BLaER1 treated with 17β-estradiol and CSF1 and Interleukin-3, amounts not matched to agents 10 nM and 100 nM (cell line): ENCODE data around the gene GRAMD2A.

Experiments
- H3K27ac ChIP-seq, 11 experiments: shearing (Covaris generic); formaldehyde crosslinking; 2 replicates each; pipeline ENCODE4 v1.8.1; 2022
- H3K27me3 ChIP-seq, 11 experiments: shearing (Covaris generic); formaldehyde crosslinking; 2 replicates each; pipeline ENCODE4 v1.8.1; 2022
- H3K36me3 ChIP-seq, 11 experiments: shearing (Covaris generic); formaldehyde crosslinking; 2 replicates each; pipeline ENCODE4 v1.8.1; 2022
- H3K4me1 ChIP-seq, 10 experiments: shearing (Covaris generic); formaldehyde crosslinking; 2 replicates each; pipeline ENCODE4 v1.8.1; 2022
- H3K4me2 ChIP-seq, 11 experiments: shearing (Covaris generic); formaldehyde crosslinking; 2 replicates each; pipeline ENCODE4 v1.8.1; 2022
- H3K4me3 ChIP-seq, 10 experiments: shearing (Covaris generic); formaldehyde crosslinking; 2 replicates each; pipeline ENCODE4 v1.8.1; 2022
- H3K9ac ChIP-seq, 11 experiments: shearing (Covaris generic); formaldehyde crosslinking; 2 replicates each; pipeline ENCODE4 v1.8.1; 2022
- H3K9me3 ChIP-seq, 11 experiments: shearing (Covaris generic); formaldehyde crosslinking; replicated peaks in 1 of 11; 2 replicates each; pipeline ENCODE4 v1.8.1; 2022
- H4K20me1 ChIP-seq, 11 experiments: shearing (Covaris generic); formaldehyde crosslinking; 2 replicates each; pipeline ENCODE4 v1.8.1; 2022
- Cebpa-rat ChIP-seq, 11 experiments: shearing (Covaris generic); IDR thresholded peaks; 2 replicates each; pipeline ENCODE4 v1.8.1; 2022

GRAMD2A gene

DNA sequence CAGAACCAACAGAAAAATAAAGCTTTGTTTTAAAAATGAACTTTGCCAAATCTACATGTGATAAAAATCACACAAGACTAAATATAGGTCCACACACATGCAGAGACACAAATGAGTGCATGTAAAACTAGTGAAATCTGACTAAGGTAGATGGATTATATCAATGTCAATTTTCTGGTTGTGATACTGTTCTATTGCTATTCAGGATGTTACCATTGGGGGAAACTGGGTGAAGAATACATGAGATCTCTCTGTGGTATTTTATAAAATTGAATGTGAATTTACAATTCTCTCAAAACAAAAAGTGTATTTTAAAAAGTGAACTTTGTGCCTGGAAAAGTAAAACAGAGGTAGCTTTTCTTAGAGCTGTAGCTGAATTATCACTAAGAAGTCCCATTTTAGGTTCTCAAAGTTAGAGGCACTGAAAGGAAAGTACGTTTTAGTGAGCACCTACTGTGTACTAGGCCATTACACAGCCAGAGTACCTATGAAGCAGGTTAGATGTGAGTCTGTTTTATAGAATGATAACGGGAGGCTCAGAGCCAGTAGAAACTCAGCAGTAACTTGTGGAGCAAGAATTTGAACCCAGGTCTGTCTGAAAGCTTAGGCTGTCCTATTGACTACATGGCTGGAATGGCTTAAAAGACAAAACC lies 8.2 kb downstream of the GRAMD2A start:
- Histone ChIP-seq H3K27ac (no peak overlapping the region), H3K4me3 (no peak overlapping the region), H3K9ac (no peak overlapping the region), H3K9me3 (no peaks in the 10 kb centered on the region), H4K20me1 (no peaks in the 10 kb centered on the region; a peak in 1 of 22 replicates), H3K4me2 (no peak overlapping the region), H3K27me3 (peaks cover 0 to 2% (median 0%) of the 10 kb centered on the region in 11 experiments; a peak in 1 of 22 replicates), H3K4me1 (0 out of 20 replicates have a peak, but pooled peaks cover 0 to 4% (median 0%) of the 10 kb centered on the region in 10 experiments), H3K36me3 (no peaks in the 10 kb centered on the region)
- TF ChIP-seq Cebpa-rat (IDR thresholded peaks at IDR 0.05), result no peak

DNA sequence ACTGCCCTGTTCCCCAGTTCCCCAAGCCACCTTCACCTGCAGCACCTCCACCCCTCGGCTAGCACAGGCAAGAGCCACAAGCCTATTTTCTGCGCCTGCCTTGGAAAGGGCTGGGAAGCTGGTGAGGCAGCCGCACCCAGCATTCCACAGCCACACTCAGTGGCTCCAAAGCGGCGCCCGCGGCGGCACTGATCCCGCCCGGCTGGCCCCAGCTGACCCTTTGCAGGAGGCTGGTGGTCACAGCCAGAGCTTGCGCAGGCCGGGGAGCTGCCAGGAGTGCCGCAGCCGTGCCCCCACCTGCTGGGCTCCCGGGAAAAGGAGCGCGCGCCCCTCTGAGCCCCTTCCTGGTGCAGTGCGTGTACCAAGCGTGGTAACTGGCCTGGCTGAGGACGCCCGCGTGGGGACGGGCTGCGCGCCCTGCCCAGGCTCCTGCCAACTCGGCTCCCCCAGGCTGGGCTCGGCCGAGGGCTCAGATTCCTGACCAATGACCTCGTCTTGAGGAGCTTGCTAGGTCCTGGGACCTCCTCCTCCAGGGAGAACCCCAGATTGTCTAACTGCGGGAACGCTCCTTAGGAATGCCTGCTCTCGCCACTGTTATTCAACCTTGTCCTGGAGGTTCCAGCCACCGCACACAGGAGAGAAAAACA lies 13.3 kb downstream of the GRAMD2A start:
- no peak for TF ChIP-seq Cebpa-rat (IDR thresholded peaks at IDR 0.05)
- Histone ChIP-seq H3K9me3 (no peaks in the 10 kb centered on the region), H3K4me3 (no peak overlapping the region), H3K27me3 (peaks cover 0 to 6% (median 0%) of the 10 kb centered on the region in 11 experiments; a peak in 1 of 22 replicates), H3K4me2 (no peak overlapping the region), H3K36me3 (no peaks in the 10 kb centered on the region), H3K9ac (no peak overlapping the region), H4K20me1 (no peaks in the 10 kb centered on the region), H3K27ac (no peak overlapping the region), H3K4me1 (no peaks in the 10 kb centered on the region)

DNA sequence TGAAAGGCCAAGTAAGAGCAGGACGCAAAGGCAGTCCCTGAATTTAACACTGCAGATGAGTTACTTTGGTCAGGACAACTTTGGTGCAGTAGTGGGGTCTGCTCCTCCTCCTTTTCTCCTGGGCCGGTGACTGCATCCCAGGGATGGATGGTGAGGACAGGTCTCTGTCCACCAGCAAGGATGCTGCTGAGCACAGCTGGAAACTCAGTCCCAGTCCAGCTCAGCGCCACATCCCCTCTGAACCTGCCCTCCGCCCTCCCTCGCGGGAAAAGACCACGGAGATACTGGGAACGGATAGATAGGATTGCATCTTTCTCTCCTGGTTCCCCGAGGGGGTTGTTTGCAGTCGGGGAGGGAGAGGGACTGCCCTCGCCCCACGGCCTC lies 13.8 kb downstream of the GRAMD2A start:
- H3K27me3 ChIP-seq, result peaks cover 0 to 6% (median 0%) of the 10 kb centered on the region in 11 experiments; a peak in 1 of 22 replicates
- H3K9me3 ChIP-seq, result no peaks in the 10 kb centered on the region
- no peak for TF ChIP-seq Cebpa-rat (IDR thresholded peaks at IDR 0.05)
- H3K4me2 ChIP-seq, result no peak overlapping the region
- H4K20me1 ChIP-seq, result no peaks in the 10 kb centered on the region
- no peak overlapping the region for H3K27ac ChIP-seq
- no peaks in the 10 kb centered on the region for H3K36me3 ChIP-seq
- no peaks in the 10 kb centered on the region for H3K4me1 ChIP-seq
- H3K4me3 ChIP-seq, result no peak overlapping the region
- no peak overlapping the region for H3K9ac ChIP-seq

DNA sequence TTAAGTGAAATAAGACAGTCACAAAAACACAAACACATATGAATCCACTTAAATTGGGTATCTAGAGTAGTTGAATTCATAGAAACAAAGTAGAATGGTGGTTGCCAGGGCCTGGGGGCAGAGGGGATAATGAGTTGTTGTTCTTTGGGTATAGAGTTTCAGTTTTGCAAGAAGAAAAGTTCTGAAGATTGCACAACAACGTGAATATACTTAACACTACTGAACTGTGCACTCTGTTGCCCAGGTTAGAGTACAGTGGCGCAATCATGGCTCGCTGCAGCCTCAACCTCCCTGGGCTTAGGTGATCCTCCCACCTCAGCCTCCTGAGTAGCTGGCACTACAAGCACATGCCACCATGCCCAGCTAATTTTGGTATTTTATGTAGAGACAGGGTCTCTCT lies 14.9 kb downstream of the GRAMD2A start:
- Histone ChIP-seq H3K9me3 (no peaks in the 10 kb centered on the region), H3K4me2 (no peak overlapping the region), H3K27ac (no peak overlapping the region), H4K20me1 (no peaks in the 10 kb centered on the region), H3K4me3 (no peak overlapping the region), H3K9ac (no peak overlapping the region), H3K27me3 (peaks cover 0 to 6% (median 0%) of the 10 kb centered on the region in 11 experiments; a peak in 1 of 22 replicates), H3K36me3 (no peaks in the 10 kb centered on the region), H3K4me1 (peaks cover 0 to 4% (median 0%) of the 10 kb centered on the region in 10 experiments; a peak in 1 of 20 replicates)
- peak in 2 of 11 experiments; percentile 56 to 63; a peak in 3 of 22 replicates for TF ChIP-seq Cebpa-rat (IDR thresholded peaks at IDR 0.05)

- Histone ChIP-seq H3K27ac (no peak overlapping the region), H3K9ac (no peak overlapping the region), H4K20me1 (no peaks in the 10 kb centered on the region), H3K4me3 (no peak overlapping the region), H3K4me2 (no peak overlapping the region), H3K4me1 (peaks cover 0 to 4% (median 0%) of the 10 kb centered on the region in 10 experiments; a peak in 1 of 20 replicates), H3K27me3 (peaks cover 0 to 6% (median 0%) of the 10 kb centered on the region in 11 experiments; a peak in 1 of 22 replicates), H3K36me3 (no peaks in the 10 kb centered on the region), H3K9me3 (no peaks in the 10 kb centered on the region)
- no peak for TF ChIP-seq Cebpa-rat (IDR thresholded peaks at IDR 0.05)
Measured at GRCh38 chr15:72182244-72182643, 15.3 kb downstream of the GRAMD2A start.

- Histone ChIP-seq H3K4me2 (no peak overlapping the region), H3K27me3 (peaks cover 0 to 6% (median 0%) of the 10 kb centered on the region in 11 experiments; a peak in 1 of 22 replicates), H3K4me3 (no peak overlapping the region), H3K9me3 (no peaks in the 10 kb centered on the region), H3K27ac (no peak overlapping the region), H3K9ac (no peak overlapping the region), H3K4me1 (peaks cover 0 to 4% (median 0%) of the 10 kb centered on the region in 10 experiments; a peak in 1 of 20 replicates), H3K36me3 (no peaks in the 10 kb centered on the region), H4K20me1 (0 out of 22 replicates have a peak, but pooled peaks cover 0 to 2% (median 0%) of the 10 kb centered on the region in 11 experiments)
- TF ChIP-seq Cebpa-rat (IDR thresholded peaks at IDR 0.05), result no peak
Measured at GRCh38 chr15:72180761-72181324, 16.7 kb downstream of the GRAMD2A start.

DNA sequence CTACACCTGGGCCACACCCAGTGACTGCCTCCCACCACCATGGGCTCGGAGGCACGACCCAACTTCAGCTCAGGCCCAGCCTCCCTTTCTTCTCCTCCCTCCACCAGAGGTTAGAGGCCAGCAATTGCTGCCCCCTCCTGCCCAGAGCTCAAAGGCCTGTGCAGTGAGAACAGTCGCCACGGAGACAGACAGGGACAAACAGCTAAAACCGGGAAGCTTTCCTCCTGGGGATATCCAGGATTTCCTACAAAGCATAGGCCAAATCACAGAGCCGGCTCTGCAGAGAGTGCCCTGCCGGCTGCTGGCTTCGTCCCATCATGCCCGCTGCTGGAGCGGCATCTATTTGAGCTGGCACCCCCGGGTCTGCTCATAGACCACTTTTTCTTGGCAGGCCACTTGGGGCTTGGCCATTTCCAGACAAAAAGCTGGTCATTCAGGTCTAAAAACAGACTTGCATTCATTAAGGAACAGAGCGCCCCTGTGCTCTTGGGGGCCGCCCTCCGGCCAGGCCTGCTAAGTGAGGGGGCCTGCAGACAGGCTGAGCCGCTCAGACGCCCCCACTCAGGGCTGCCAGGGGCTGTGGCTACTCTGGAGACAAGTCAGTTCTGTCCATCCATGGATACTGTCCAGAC lies 17.5 kb downstream of the GRAMD2A start:
- Histone ChIP-seq H3K4me3 (no peak overlapping the region), H3K27ac (no peak overlapping the region), H3K36me3 (no peaks in the 10 kb centered on the region), H3K9ac (no peak overlapping the region), H3K4me2 (peak overlapping the region in 1 of 11 experiments; percentile 5; a peak in 1 of 22 replicates), H3K4me1 (peaks cover 0 to 4% (median 0%) of the 10 kb centered on the region in 10 experiments; a peak in 1 of 20 replicates), H4K20me1 (0 out of 22 replicates have a peak, but pooled peaks cover 0 to 8% (median 0%) of the 10 kb centered on the region in 11 experiments), H3K9me3 (no peaks in the 10 kb centered on the region), H3K27me3 (peaks cover 0 to 6% (median 0%) of the 10 kb centered on the region in 11 experiments; a peak in 1 of 22 replicates)
- no peak for TF ChIP-seq Cebpa-rat (IDR thresholded peaks at IDR 0.05)

DNA sequence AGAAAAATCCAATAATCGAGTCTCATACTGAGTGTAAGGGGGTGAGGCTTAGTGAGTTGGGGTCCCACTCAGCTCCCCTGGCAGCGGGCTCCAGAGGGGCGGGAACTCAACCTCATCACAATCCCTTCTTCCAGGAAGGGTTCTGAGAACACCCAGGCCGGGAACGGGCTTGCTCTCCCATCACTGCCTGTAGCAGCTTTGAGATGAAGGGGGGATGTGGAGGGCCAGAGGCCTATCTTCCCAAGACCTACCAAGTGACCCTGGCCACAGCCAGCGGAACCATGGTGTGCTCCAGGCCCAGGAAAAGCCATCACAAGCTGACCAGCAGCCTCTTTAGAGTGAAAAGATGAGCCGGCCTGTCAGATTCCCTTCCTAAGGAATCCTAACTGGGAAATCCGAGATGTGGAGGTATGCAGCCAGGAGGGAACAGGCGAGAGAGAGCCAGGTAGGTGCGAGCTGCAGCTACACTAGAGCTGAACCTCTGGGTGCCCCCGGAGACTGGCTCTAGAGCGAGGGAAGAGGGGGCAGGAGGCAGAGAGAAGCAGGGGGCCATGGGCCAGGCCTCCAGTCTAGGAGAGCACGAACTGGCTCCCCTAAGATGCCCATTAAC lies 18.5 kb downstream of the GRAMD2A start:
- Histone ChIP-seq H3K27me3 (peaks cover 0 to 1% (median 0%) of the 10 kb centered on the region in 11 experiments; a peak in 1 of 22 replicates), H3K4me1 (peaks cover 0 to 4% (median 0%) of the 10 kb centered on the region in 10 experiments; a peak in 1 of 20 replicates), H3K36me3 (no peaks in the 10 kb centered on the region), H3K9ac (no peak overlapping the region), H3K4me2 (no peak overlapping the region), H3K9me3 (no peaks in the 10 kb centered on the region), H4K20me1 (0 out of 22 replicates have a peak, but pooled peaks cover 0 to 8% (median 0%) of the 10 kb centered on the region in 11 experiments), H3K27ac (no peak overlapping the region), H3K4me3 (no peak overlapping the region)
- TF ChIP-seq Cebpa-rat (IDR thresholded peaks at IDR 0.05), result no peak
